CD4-positive, alpha-beta T cell treated with Interleukin-1 beta for 1 hour (primary cell): ENCODE results near the gene NQO2.
"Not testable (repeated sequence)": the region's sequence is repeated elsewhere in the genome, so short reads cannot be mapped to it uniquely, and the experiment has no call there.

Experiments used
- DNase-seq, 2 donors: peaks; one replicate each; pipeline ENCODE4 v3.0.0-alpha.2; 2020 to 2022

NQO2 gene

GRCh38 chr6:2970034-2970685 lies 29.5 kb upstream of the NQO2 start:
- DNase-seq = no peak

- peak; percentile 61 to 64 for DNase-seq
Observed at GRCh38 chr6:2970753-2971419, 28.8 kb upstream of the NQO2 start.

- DNase-seq = peak; percentile 49 to 54
Observed at GRCh38 chr6:2971420-2972218, 28.1 kb upstream of the NQO2 start, which contains the start of gene SERPINB6. SERPINB6 (minus strand) TSS chr6:2971567; CDS start chr6:2959332, 12,235 bp downstream.

GRCh38 chr6:2972219-2972487 lies 27.5 kb upstream of the NQO2 start:
- DNase-seq = not testable (repeated sequence)

- not testable (repeated sequence) for DNase-seq
Observed at GRCh38 chr6:2972685-2973084, 27.0 kb upstream of the NQO2 start.

GRCh38 chr6:2973180-2973579 lies 26.5 kb upstream of the NQO2 start:
- not testable (repeated sequence) for DNase-seq

- DNase-seq = peak; percentile 18 to 41
Observed at GRCh38 chr6:2973676-2974075, 26.0 kb upstream of the NQO2 start.

GRCh38 chr6:2976060-2976459 lies 23.6 kb upstream of the NQO2 start:
- no peak for DNase-seq

GRCh38 chr6:2976571-2977085 lies 23.1 kb upstream of the NQO2 start:
- DNase-seq = no peak

- no peak for DNase-seq
Observed at GRCh38 chr6:2977290-2977689, 22.4 kb upstream of the NQO2 start.

- DNase-seq = no peak
Observed at GRCh38 chr6:2977799-2978590, 21.7 kb upstream of the NQO2 start.

- DNase-seq = no peak
Observed at GRCh38 chr6:2978923-2979322, 20.8 kb upstream of the NQO2 start.

- DNase-seq = no peak
Observed at GRCh38 chr6:2979819-2980464, 19.8 kb upstream of the NQO2 start.

GRCh38 chr6:2980465-2980855 lies 19.2 kb upstream of the NQO2 start:
- no peak for DNase-seq

- DNase-seq = no peak
Observed at GRCh38 chr6:2982426-2983117, 17.1 kb upstream of the NQO2 start.

- no peak for DNase-seq
Observed at GRCh38 chr6:2984738-2985406, 14.8 kb upstream of the NQO2 start.

- no peak for DNase-seq
Observed at GRCh38 chr6:2986722-2987221, 12.9 kb upstream of the NQO2 start.

GRCh38 chr6:2988094-2988425 lies 11.6 kb upstream of the NQO2 start:
- DNase-seq = no peak

- peak; percentile 81 to 84 for DNase-seq
Observed at GRCh38 chr6:2988426-2989331, 11.0 kb upstream of the NQO2 start.
